GM13976 (cell line): ENCODE results near the gene SLC1A2.

Experiments used
- DNase-seq: peaks from one replicate; pipeline ENCODE4 v3.0.0; 2012; ENCODE audit warnings: low spot score
- CTCF ChIP-seq: IDR thresholded peaks from 2 replicates; pipeline ENCODE4 v1.5.1; 2012; ENCODE audit warnings: borderline replicate concordance, mild to moderate bottlenecking; ENCODE audit not compliant: insufficient read depth; ENCODE audit errors: extremely low read depth, missing control alignments, control extremely low read depth
- in situ Hi-C: fragments of 300-500 bp; cut with MboI; formaldehyde crosslinking; loops from one replicate; pipeline ENCODE4 v1.12.0; 2022; ENCODE audit warnings: low sequenced_read_pairs, mixed read lengths, inconsistent platforms; ENCODE audit not compliant: unreplicated experiment

Gene SLC1A2

GRCh38 chr11:35347921-35348331 lies 71.4 kb downstream of the SLC1A2 start:
- TF ChIP-seq CTCF, result no peak
- in situ Hi-C loops, result no loop called here
- DNase-seq, result no peak

- no peak for TF ChIP-seq CTCF
- in situ Hi-C loops, result no loop called here
- no peak for DNase-seq
These were observed 72.0 kb downstream of the SLC1A2 start for GRCh38 chr11:35347173-35347878.

- TF ChIP-seq CTCF, result no peak
- in situ Hi-C loops, result no loop called here
- DNase-seq, result no peak
These were observed 72.7 kb downstream of the SLC1A2 start for GRCh38 chr11:35346472-35347156.

GRCh38 chr11:35344681-35345574 lies 74.4 kb downstream of the SLC1A2 start:
- in situ Hi-C loops, result no loop called here
- no peak for DNase-seq
- no peak for TF ChIP-seq CTCF

GRCh38 chr11:35343033-35343598 lies 76.2 kb downstream of the SLC1A2 start:
- no peak for DNase-seq
- TF ChIP-seq CTCF, result no peak
- in situ Hi-C loops, result no loop called here

- in situ Hi-C loops, result no loop called here
- no peak for TF ChIP-seq CTCF
These were observed 78.6 kb downstream of the SLC1A2 start for GRCh38 chr11:35340715-35341114.

More at GRCh38 chr11:35340715-35341114, 78.6 kb downstream of the SLC1A2 start:
- no peak for DNase-seq
